ENCODE results near the gene LDB1. TPM values are rescaled to one million over a fixed set of nuclear protein-coding genes. Genes with fewer than 3 reads are reported as not detected.

LDB1 gene
- total and polyA plus RNA-seq, 2 of the 13 experiments (the other 11 are each of a cell fraction or from before 2014, with no cell fraction given) = 17.2 to 45.5 TPM

GRCh38 chr10:102117391-102118159 is 2.6 kb downstream of the LDB1 start (continued):
- TF ChIP-seq CREBL2 (CRISPR knock-in tag; IDR thresholded peaks at IDR 0.05; ENCODE audit: borderline replicate concordance) (no peak), POLR2A (IDR thresholded peaks at IDR 0.05; ENCODE audit: insufficient read depth in 1 of 2, low read depth in 2 of 2, low read length in 2 of 2) (no peak), ZNF879 (CRISPR knock-in tag; IDR thresholded peaks at IDR 0.05) (no peak), ZNF619 (CRISPR knock-in tag; IDR thresholded peaks at IDR 0.05) (no peak), ZFP36 (IDR thresholded peaks at IDR 0.05; ENCODE audit: borderline replicate concordance, low read depth, low read length, partially characterized antibody) (no peak), ZNF510 (CRISPR knock-in tag; IDR thresholded peaks at IDR 0.05; ENCODE audit: low read depth) (no peak), ZNF292 (CRISPR knock-in tag; IDR thresholded peaks at IDR 0.05; ENCODE audit: borderline replicate concordance, low read depth) (peak; percentile 57), GRHL1 (CRISPR knock-in tag; conservative IDR thresholded peaks at IDR 0.05) (no peak), HOXA5 (CRISPR knock-in tag; IDR thresholded peaks at IDR 0.05) (peak; percentile 52; the same call in 1 of the 2 replicates), FOXK1 (CRISPR knock-in tag; IDR thresholded peaks at IDR 0.05; ENCODE audit: borderline replicate concordance, low read depth) (no peak), PCBP1 (IDR thresholded peaks at IDR 0.05; ENCODE audit: borderline replicate concordance, low read depth, low read length) (0 out of 2 replicates have a peak, but pooled peaks have one; percentile 55), FOXC1 (CRISPR knock-in tag; IDR thresholded peaks at IDR 0.05; ENCODE audit: borderline replicate concordance) (0 out of 2 replicates have a peak, but pooled peaks have one; percentile 36), ZNF574 (CRISPR knock-in tag; IDR thresholded peaks at IDR 0.05) (peak; percentile 48), ZNF564 (CRISPR knock-in tag; IDR thresholded peaks at IDR 0.05) (0 out of 2 replicates have a peak, but pooled peaks have one; percentile 49), KLF15 (CRISPR knock-in tag; IDR thresholded peaks at IDR 0.05; ENCODE audit: borderline replicate concordance) (no peak), SOX13 (IDR thresholded peaks at IDR 0.05) (no peak), SOX13 (CRISPR knock-in tag; conservative IDR thresholded peaks at IDR 0.05 in 1 of 2, IDR thresholded peaks at IDR 0.05 in 1 of 2) (peak in 1 of 2 experiments; percentile 65; a peak in 2 of 4 replicates), PAF1 (CRISPR knock-in tag; IDR thresholded peaks at IDR 0.05) (no peak), ZNF296 (CRISPR knock-in tag; conservative IDR thresholded peaks at IDR 0.05) (no peak), TCF7L2 (IDR thresholded peaks at IDR 0.05; ENCODE audit: low read depth, low read length) (no peak), ZNF280D (CRISPR knock-in tag; IDR thresholded peaks at IDR 0.05) (0 out of 2 replicates have a peak, but pooled peaks have one; percentile 27), PTBP1 (IDR thresholded peaks at IDR 0.05; ENCODE audit: low read depth, low read length, poor library complexity, severe bottlenecking) (no peak)
